Body of pancreas (tissue), 4 donors: ENCODE results near the gene SEPHS2.

Experiments
- POLR2A ChIP-seq, 3 donors: fragments of 450-650 bp; IDR thresholded peaks; one replicate each; pipeline ENCODE4 v1.6.1; 2016; ENCODE audit warnings: antibody characterized with exemption in 3 of 3, mild to moderate bottlenecking in 2 of 3
- TF ChIP-seq, protein P1 (sequence below), 7 experiments: fragments of 450-650 bp in 4 of 7; fragments of 200-600 bp in 3 of 7; sonication (generic) in 3 of 7; IDR thresholded peaks; one replicate each; pipeline ENCODE4 v1.5.1; 2016 to 2019; ENCODE audit warnings: antibody characterized with exemption in 7 of 7

GRCh38 chr16:30473231-30474073, 27.8 kb upstream of the SEPHS2 start:
- TF ChIP-seq, protein P1, sequence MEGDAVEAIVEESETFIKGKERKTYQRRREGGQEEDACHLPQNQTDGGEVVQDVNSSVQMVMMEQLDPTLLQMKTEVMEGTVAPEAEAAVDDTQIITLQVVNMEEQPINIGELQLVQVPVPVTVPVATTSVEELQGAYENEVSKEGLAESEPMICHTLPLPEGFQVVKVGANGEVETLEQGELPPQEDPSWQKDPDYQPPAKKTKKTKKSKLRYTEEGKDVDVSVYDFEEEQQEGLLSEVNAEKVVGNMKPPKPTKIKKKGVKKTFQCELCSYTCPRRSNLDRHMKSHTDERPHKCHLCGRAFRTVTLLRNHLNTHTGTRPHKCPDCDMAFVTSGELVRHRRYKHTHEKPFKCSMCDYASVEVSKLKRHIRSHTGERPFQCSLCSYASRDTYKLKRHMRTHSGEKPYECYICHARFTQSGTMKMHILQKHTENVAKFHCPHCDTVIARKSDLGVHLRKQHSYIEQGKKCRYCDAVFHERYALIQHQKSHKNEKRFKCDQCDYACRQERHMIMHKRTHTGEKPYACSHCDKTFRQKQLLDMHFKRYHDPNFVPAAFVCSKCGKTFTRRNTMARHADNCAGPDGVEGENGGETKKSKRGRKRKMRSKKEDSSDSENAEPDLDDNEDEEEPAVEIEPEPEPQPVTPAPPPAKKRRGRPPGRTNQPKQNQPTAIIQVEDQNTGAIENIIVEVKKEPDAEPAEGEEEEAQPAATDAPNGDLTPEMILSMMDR (IDR thresholded peaks at IDR 0.05): no peak
- no peak for TF ChIP-seq POLR2A (IDR thresholded peaks at IDR 0.05)
